Colon (tissue), 2 donors: Measurements from ENCODE around the gene FAM161A.
"Not testable (repeated sequence)": the region's sequence is repeated elsewhere in the genome, so short reads cannot be mapped to it uniquely, and the experiment has no call there.

Experiments used
- FAIRE-seq: peaks from 2 replicates; lab custom pipeline; 2012; peaks lifted over from hg19 to GRCh38; lab: Jason Lieb, UNC
- donor health status: control.
- donor health status: control.

Gene FAM161A

GRCh38 chr2:61841286-61841685 is 12.6 kb downstream of the FAM161A start:
- FAIRE-seq = no peak

- no peak for FAIRE-seq
These were observed 19.0 kb downstream of the FAM161A start for GRCh38 chr2:61834893-61835292.

GRCh38 chr2:61833971-61834370 is 19.9 kb downstream of the FAM161A start:
- FAIRE-seq = no peak

DNA sequence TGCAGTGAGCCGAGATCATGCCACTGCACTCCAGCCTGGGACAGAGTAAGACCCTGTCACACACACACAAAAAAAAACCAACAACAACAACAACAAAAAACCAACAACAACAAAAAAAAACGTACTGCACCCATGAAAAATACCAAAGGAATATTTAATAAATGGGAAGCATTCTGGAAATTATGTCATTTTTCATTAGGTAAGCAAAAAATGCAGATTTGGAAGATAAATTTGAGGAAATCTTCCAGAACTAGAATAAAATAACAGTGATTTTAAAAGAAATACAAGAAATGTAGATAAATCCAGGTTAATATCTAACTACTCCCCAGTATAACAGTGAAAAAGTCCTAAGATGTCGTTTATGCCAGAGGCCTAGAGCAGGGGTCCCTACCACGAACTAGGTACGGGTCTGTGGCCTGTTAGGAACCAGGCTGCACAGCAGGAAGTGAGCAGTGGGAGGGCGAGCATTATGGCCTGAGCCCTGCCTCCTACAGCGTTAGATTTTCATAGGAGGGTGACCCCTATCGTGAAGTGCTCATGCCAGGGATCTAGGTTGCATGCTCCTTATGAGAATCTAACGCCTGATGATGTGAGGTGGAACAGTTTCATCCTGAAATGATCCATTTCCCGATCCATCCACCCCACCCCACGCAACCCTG is 21.5 kb downstream of the FAM161A start:
- FAIRE-seq = no peak

- no peak for FAIRE-seq
These were observed 31.6 kb downstream of the FAM161A start for GRCh38 chr2:61822255-61822654.

DNA sequence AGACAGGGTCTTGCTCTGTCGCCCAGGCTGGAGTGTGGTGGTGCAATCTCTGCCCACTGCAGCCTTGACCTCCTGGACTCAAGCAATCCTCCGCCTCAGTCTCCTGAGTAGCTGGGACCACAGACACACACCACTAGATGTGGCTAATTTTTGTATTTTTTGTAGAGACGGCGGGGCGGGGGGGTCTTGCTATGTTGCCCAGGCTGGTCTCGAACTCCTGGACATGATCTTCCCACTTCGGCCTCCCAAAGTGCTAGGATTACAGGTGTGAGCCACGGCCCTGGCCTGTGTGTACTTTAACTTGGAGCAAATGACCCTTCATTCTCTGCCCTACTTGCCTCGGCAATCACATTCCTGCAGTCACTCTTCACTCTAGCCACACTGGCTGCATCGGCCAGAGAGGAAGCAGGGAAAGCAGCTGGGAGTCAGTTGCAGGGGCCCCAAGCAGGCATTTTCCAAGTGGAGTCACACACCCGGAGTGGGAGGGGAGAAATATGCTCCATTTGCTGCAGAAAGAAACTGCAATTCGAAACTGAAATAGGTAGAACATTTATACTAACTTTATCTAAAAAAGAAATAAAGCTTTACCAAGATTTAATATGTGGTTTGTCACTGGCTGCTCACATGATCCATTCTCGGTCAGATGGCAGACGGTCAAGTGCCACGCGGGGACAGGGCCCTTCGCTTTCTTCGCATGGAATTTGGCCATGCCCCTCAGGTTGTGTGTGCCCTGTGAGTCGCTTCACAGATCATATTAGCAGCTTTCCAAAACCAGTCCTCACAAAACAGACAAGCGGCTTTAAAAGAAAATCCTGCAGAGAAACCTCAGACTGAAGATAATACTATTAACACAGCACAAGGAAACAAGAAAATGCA is 37.1 kb downstream of the FAM161A start:
- no peak for FAIRE-seq

- no peak for FAIRE-seq
These were observed 39.2 kb downstream of the FAM161A start for GRCh38 chr2:61814539-61815160.

DNA sequence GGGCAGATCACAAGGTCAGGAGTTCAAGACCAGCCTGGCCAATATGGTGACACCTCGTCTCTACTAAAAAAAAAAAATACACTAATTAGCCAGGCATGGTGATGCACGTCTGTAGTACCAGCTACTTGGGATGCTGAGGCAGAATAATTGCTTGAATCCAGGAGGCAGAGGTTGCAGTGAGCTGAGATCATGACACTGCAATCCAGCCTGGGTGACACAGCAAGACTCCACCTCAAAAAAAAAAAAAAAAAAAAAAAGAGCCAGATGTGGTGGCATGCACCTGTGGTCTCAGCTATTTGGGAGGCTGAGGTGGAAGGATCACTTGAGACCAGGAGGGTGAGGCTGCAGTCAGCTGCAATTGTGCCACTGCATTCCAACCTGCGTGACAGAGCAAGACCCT is 40.5 kb downstream of the FAM161A start:
- not testable (repeated sequence) for FAIRE-seq

DNA sequence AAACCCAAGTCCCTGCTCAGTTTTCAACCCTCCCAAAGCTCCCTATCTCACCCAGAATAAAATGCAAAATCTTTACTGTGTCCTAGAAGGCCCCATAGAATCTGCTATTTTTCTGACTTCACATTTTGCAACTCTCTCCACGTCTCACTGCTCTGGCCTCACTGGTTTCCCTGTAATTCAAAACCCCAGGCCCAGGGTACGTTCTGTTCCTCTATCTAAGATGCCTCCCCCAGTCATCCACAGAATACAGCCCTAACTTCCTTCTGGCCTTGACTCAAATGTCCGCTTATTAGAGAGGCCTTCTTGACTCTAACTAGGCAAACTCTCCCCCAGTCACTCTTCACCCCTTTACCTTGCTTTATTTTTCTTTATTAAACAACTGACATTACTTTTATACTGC is 42.0 kb downstream of the FAM161A start:
- FAIRE-seq = no peak

DNA sequence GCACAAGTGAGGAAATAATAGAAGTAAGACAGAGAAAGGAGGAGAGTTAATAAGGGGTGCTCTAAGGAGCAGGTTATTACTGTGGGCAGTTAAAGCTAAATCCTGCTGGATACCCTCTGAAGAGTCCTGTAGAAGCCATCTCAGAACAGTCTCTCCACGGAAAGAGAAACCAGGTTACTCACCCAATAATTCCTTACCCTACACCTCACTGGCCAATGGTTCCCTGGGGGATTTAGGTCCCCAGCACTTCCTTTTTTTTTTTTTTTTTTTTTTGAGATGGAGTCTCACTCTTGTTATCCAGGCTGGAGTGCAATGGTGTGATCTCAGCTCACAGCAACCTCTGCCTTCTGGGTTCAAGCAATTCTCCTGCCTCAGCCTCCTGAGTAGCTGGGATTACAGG is 43.7 kb downstream of the FAM161A start:
- FAIRE-seq = not testable (repeated sequence)

GRCh38 chr2:61808693-61809092 is 45.2 kb downstream of the FAM161A start:
- not testable (repeated sequence) for FAIRE-seq

DNA sequence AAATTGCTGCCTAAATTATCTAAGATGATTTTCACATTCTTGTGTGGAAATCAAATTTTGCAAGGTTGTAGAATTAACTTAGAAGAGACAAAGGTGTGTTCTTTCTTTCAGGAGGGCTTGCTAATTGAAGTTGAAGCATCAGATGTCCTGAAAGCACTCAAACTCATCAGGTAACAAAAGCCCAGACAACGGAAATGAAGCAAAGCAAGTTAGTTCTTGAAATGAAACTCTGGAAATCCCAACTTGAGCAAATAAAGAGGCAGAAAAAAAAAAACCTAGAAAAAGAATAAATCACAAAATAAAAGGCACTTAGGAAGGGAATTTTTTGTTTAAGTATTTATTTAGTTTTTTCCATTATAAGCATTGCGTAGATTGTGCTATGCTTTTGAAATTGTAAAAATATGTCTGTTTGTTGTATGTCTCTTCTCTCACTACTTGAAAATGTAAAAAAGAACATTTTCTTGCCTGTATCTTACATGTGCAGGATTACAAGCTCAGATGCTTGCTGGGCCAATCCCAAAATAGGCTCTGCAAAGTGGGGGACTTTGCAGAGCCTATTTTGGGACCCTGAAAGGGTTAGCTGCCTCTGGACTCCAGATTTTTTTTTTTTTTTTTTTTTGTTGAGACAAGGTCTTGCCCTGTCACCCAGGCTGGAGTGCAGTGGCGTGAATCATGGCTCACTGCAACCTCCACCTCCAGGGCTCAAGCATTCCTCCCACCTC is 46.7 kb downstream of the FAM161A start:
- FAIRE-seq = no peak

GRCh38 chr2:61802548-61802947 is 51.3 kb downstream of the FAM161A start:
- no peak for FAIRE-seq

DNA sequence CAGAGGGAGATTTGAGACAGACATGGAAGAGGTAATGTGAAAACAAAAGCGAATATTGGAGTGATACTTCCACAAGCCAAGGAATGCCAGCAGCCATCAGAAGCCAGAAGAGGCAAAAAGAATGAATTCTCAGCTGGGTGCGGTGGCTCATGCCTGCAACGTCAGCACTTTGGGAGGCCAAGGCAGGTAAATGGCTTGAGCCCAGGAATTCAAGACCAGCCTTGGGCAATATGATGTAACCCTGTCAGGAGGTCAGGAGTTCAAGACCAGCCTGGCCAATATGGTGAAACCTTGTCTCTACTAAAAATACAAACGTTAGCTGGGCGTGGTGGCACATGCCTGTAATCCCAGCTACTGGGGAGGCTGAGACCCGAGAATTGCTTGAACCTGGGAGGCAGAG is 54.8 kb downstream of the FAM161A start:
- no peak for FAIRE-seq

DNA sequence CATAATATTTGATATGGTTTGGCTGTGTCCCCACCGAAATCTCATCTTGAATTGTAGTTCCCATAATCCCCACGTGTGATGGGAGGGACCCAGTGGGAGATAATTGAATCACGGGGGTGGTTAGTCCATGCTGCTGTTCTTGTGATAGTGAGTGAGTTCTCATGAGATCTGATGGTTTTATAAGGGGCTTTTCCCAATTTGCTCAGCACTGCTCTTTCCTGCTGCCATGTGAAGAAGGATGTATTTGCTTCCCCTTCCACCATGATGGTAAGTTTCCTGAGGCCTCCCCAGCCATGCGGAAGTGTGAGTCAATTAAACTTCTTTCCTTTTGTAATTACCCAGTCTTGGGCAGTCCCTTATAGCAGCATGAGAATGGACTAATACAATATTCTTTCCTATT is 56.4 kb downstream of the FAM161A start:
- not testable (repeated sequence) for FAIRE-seq

DNA sequence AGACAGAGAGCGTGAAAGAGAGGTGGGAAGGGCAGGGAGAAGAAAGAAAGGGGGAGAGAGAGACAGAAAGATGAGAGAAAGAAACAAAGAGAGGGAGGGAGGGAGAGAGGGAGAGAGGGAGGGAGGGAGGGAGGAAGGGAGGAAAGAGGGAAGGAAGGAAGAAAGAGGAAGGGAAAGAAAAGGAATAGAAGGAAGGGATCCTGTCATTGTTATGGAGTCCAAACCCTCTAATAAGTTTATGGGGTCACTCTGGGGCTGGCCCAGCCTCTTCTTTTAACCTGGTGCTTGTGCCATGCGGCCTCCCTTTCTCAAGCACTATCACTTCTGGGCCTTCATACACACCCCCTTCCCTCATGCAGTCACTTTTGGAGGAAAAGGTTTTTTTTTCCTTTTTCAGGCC is 58.5 kb downstream of the FAM161A start:
- FAIRE-seq = no peak

DNA sequence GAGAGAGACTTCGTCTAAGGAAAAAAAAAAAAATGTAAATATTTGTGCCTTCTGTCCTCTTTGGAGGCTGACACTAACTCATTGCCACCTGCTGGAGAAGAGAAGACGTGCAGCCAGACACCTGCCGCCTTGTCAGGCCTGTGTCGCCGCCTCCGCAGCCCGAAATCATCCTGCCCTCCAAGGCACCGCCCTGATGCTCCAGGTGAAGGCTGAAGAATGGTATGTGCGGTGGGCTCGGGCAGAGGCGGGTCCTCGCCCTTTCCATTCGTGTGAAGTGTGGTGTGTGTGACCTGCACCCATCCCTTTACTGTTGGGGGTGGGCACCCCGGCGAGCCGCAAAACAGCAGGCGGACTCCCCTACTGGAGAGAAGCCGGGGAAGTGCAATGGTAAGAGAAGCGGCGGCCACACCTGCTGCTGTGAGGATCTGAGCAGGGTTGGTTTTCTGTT is 60.4 kb downstream of the FAM161A start:
- no peak for FAIRE-seq

- FAIRE-seq = no peak
These were observed 61.4 kb downstream of the FAM161A start for GRCh38 chr2:61792355-61792890.

- FAIRE-seq = no peak
These were observed 63.9 kb downstream of the FAM161A start for GRCh38 chr2:61789807-61790602.

DNA sequence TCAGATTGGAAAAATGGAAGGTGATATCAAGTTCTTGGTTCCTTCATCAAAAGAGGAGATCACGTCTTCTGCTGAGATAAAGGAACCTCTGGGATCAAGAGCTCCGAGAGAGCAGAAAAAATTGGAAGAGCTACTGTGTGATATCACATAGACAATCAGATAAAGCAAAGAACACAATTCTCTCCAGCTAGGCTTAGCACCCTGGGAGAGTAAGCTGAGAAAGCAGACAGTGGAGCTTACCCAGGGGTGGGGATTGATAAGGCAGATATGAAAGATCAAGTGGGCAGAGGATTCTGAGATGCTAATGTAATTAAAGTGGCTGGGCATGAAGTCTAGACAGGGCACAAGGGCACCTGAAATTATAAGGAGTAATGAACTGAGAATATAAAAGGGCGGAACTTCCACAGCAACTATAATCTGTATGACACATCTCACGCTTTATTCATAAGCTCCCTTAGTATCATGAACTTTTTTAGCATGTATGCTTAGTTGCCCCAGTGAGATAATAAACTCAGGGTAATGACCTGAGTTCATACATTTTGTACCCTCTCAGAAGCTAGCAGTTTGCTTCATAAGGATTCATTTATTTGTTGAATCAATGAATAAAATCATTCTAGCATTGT is 65.8 kb downstream of the FAM161A start:
- no peak for FAIRE-seq

- no peak for FAIRE-seq
These were observed 67.0 kb downstream of the FAM161A start for GRCh38 chr2:61786876-61787275.
